ENCODE data around the gene CPM.

CPM gene

DNA sequence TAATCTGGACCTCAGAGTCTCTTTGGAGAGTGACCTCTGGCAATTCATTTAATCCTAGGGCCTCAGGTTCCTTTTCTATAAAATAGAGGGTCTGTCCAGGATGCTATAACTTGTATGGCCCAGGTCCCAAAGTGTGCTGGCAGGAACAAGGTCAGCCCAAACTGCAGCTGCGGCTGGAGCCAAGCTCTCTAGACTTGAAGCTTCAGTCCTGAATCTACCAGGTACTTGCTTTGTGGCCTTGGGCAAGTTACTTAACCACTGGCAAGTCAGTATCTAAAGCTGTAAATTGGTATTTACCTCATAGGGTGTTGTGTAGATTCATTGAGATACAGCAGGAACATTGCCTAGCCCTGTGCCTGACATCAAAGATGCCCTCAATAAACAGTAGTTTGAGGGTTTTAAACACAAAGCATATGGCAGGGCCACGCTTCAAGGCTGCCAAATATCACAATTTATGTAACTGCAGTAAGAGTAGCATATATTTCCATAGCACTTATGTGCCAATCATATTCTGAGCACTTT, 21.7 kb downstream of the CPM start:
- Histone ChIP-seq H3F3A (ENCODE audit: insufficient read depth) (no peaks in the 10 kb centered on the region), H3K9me2 (replicated peaks; ENCODE audit: insufficient read depth, low read length) (no peaks in the 10 kb centered on the region), H3K9ac (ENCODE audit: low read length) (no peak overlapping the region), H3K36me3 (ENCODE audit: low read length) (no peaks in the 10 kb centered on the region), H3K4me2 (ENCODE audit: low read depth, low read length, poor library complexity, severe bottlenecking) (no peak overlapping the region), H3K27ac (ENCODE audit: low read depth, low read length) (no peak overlapping the region), H3K27me3 (ENCODE audit: low read length) (no peaks in the 10 kb centered on the region), H3K79me2 (ENCODE audit: insufficient read depth, low read length) (no peaks in the 10 kb centered on the region), H4K20me1 (ENCODE audit: low read depth, low read length) (no peaks in the 10 kb centered on the region), H3K4me3 (ENCODE audit: insufficient read depth, low read length, poor library complexity, severe bottlenecking) (no peak overlapping the region), H3K9me3 (ENCODE audit: insufficient read depth, low read length) (no peaks in the 10 kb centered on the region), H2AFZ (ENCODE audit: low read depth, low read length, severe bottlenecking) (no peak overlapping the region)
- TF ChIP-seq, protein P1, sequence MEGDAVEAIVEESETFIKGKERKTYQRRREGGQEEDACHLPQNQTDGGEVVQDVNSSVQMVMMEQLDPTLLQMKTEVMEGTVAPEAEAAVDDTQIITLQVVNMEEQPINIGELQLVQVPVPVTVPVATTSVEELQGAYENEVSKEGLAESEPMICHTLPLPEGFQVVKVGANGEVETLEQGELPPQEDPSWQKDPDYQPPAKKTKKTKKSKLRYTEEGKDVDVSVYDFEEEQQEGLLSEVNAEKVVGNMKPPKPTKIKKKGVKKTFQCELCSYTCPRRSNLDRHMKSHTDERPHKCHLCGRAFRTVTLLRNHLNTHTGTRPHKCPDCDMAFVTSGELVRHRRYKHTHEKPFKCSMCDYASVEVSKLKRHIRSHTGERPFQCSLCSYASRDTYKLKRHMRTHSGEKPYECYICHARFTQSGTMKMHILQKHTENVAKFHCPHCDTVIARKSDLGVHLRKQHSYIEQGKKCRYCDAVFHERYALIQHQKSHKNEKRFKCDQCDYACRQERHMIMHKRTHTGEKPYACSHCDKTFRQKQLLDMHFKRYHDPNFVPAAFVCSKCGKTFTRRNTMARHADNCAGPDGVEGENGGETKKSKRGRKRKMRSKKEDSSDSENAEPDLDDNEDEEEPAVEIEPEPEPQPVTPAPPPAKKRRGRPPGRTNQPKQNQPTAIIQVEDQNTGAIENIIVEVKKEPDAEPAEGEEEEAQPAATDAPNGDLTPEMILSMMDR (IDR thresholded peaks at IDR 0.05; ENCODE audit: insufficient read depth, low read length, poor library complexity, severe bottlenecking), result no peak
- no peak for TF ChIP-seq EZH2phosphoT487 (conservative IDR thresholded peaks at IDR 0.05; ENCODE audit: low read length)

DNA sequence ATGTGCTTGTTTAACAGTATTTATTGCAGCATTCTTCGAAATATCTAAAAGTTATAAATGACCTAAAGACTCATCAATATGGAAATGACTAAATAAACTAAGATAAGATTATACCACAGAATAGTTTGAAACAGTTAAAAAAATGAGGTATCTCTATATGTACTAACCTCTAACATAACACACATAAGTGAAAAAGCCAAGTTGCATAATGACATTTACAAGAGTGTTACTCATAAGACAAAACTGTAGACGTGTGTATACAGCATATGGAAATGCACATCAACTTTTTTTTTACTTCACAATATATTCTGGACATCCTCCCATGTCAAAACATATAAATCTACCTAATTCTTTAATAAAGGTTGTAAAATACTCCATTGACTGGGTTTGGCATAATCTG, 22.8 kb downstream of the CPM start:
- Histone ChIP-seq H3K79me2 (ENCODE audit: insufficient read depth, low read length) (no peaks in the 10 kb centered on the region), H3K4me3 (ENCODE audit: insufficient read depth, low read length, poor library complexity, severe bottlenecking) (no peak overlapping the region), H3K36me3 (ENCODE audit: low read length) (no peaks in the 10 kb centered on the region), H3F3A (ENCODE audit: insufficient read depth) (no peaks in the 10 kb centered on the region), H3K27me3 (ENCODE audit: low read length) (no peaks in the 10 kb centered on the region), H3K27ac (ENCODE audit: low read depth, low read length) (no peak overlapping the region), H3K4me2 (ENCODE audit: low read depth, low read length, poor library complexity, severe bottlenecking) (no peak overlapping the region), H3K9ac (ENCODE audit: low read length) (no peak overlapping the region), H4K20me1 (ENCODE audit: low read depth, low read length) (no peaks in the 10 kb centered on the region), H3K9me2 (replicated peaks; ENCODE audit: insufficient read depth, low read length) (no peaks in the 10 kb centered on the region), H3K9me3 (ENCODE audit: insufficient read depth, low read length) (no peaks in the 10 kb centered on the region), H2AFZ (ENCODE audit: low read depth, low read length, severe bottlenecking) (no peak overlapping the region)
- TF ChIP-seq, protein P1 (IDR thresholded peaks at IDR 0.05; ENCODE audit: insufficient read depth, low read length, poor library complexity, severe bottlenecking), result no peak
- no peak for TF ChIP-seq EZH2phosphoT487 (conservative IDR thresholded peaks at IDR 0.05; ENCODE audit: low read length)

DNA sequence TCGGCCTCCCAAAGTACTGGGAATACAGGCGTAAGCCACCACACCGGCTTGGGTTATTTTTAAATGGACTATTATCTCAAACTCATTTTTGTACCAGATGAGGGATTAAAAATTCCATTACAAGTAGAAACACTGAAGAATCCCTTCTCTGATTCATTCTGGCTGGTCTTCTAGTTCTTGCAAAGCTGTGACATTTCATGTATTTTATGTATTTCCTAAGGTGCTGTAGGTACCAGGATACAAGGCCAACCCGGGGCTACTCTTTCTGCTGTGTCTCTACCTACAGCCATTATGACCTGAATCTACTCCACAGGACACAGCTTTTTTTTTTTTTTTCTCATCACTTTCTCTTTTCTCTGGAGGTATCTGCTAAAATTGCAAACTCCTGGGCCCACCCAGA, 24.9 kb downstream of the CPM start:
- TF ChIP-seq EZH2phosphoT487 (conservative IDR thresholded peaks at IDR 0.05; ENCODE audit: low read length), result no peak
- TF ChIP-seq, protein P1 (IDR thresholded peaks at IDR 0.05; ENCODE audit: insufficient read depth, low read length, poor library complexity, severe bottlenecking), result no peak
- H3F3A ChIP-seq (ENCODE audit: insufficient read depth), result no peaks in the 10 kb centered on the region

More for the DNA sequence above, 24.9 kb downstream of the CPM start:
- no peak overlapping the region for H2AFZ ChIP-seq (ENCODE audit: low read depth, low read length, severe bottlenecking)
- no peaks in the 10 kb centered on the region for H4K20me1 ChIP-seq (ENCODE audit: low read depth, low read length)
- no peak overlapping the region for H3K9ac ChIP-seq (ENCODE audit: low read length)
- no peaks in the 10 kb centered on the region for H3K79me2 ChIP-seq (ENCODE audit: insufficient read depth, low read length)
- H3K36me3 ChIP-seq (ENCODE audit: low read length), result no peaks in the 10 kb centered on the region
- H3K9me3 ChIP-seq (ENCODE audit: insufficient read depth, low read length), result no peaks in the 10 kb centered on the region
- H3K4me2 ChIP-seq (ENCODE audit: low read depth, low read length, poor library complexity, severe bottlenecking), result no peak overlapping the region
- H3K4me3 ChIP-seq (ENCODE audit: insufficient read depth, low read length, poor library complexity, severe bottlenecking), result no peak overlapping the region
- H3K27me3 ChIP-seq (ENCODE audit: low read length), result no peaks in the 10 kb centered on the region
- H3K27ac ChIP-seq (ENCODE audit: low read depth, low read length), result no peak overlapping the region
- H3K9me2 ChIP-seq (replicated peaks; ENCODE audit: insufficient read depth, low read length), result no peaks in the 10 kb centered on the region

Data from SU-DHL-6 (cell line).